Neural cell (in vitro differentiated cells): ENCODE results near the gene PDIA2. TPM values are rescaled to one million over a fixed set of nuclear protein-coding genes. Genes with fewer than 3 reads are reported as not detected.

Experiments
- H2AFZ ChIP-seq: fragments of 200-600, 300-800 bp; sonication (generic), shearing (Covaris generic); 2 replicates; pipeline ENCODE4 v1.6.0; 2014; ENCODE audit warnings: low read depth, mild to moderate bottlenecking, antibody characterized with exemption, low read length, moderate library complexity
- H3F3A ChIP-seq: fragments of 200-600 bp; shearing (Covaris generic); 2 replicates; pipeline ENCODE4 v1.6.1; 2016; ENCODE audit warnings: mild to moderate bottlenecking, moderate library complexity, mixed read lengths, antibody characterized with exemption, low read length; ENCODE audit not compliant: insufficient read depth, poor library complexity, severe bottlenecking
- H3K27ac ChIP-seq: fragments of 200-600, 300-800 bp; sonication (generic), shearing (Covaris generic); 2 replicates; pipeline ENCODE4 v1.5.1; 2014; ENCODE audit warnings: mild to moderate bottlenecking, low read length, moderate library complexity
- H3K27me3 ChIP-seq: fragments of 300-800, 200-600 bp; sonication (generic), shearing (Covaris generic); 2 replicates; pipeline ENCODE4 v1.6.0; 2014; ENCODE audit warnings: mild to moderate bottlenecking, low read depth, low read length, moderate library complexity; ENCODE audit not compliant: insufficient read depth
- H3K36me3 ChIP-seq: fragments of 300-800, 200-600 bp; sonication (generic), shearing (Covaris generic); 2 replicates; pipeline ENCODE4 v1.5.1; 2014; ENCODE audit warnings: mild to moderate bottlenecking, antibody characterized with exemption, low read length, moderate library complexity; ENCODE audit not compliant: insufficient read depth
- H3K4me2 ChIP-seq: fragments of 300-800, 200-600 bp; sonication (generic), shearing (Covaris generic); 2 replicates; pipeline ENCODE4 v1.6.0; 2014; ENCODE audit warnings: mild to moderate bottlenecking, low read length
- H3K4me3 ChIP-seq: fragments of 300-800, 200-600 bp; sonication (generic), shearing (Covaris generic); 2 replicates; pipeline ENCODE4 v1.5.1; 2014; ENCODE audit warnings: mild to moderate bottlenecking, low read length, moderate library complexity
- H3K79me2 ChIP-seq: fragments of 200-600 bp; shearing (Covaris generic); replicated peaks from 2 replicates; pipeline ENCODE4 v1.6.0; 2014; ENCODE audit warnings: mild to moderate bottlenecking, low read length, moderate library complexity; ENCODE audit not compliant: insufficient read depth
- H3K9ac ChIP-seq: fragments of 300-800, 200-600 bp; sonication (generic), shearing (Covaris generic); 2 replicates; pipeline ENCODE4 v1.6.1; 2016; ENCODE audit warnings: mild to moderate bottlenecking, low read length, mixed read lengths
- H3K9me2 ChIP-seq: fragments of 200-600 bp; shearing (Covaris generic); 2 replicates; pipeline ENCODE4 v1.6.1; 2016; ENCODE audit warnings: mild to moderate bottlenecking, low read length, mixed read lengths; ENCODE audit not compliant: insufficient read depth
- H3K9me3 ChIP-seq: fragments of 200-600, 300-800 bp; sonication (generic), shearing (Covaris generic); 2 replicates; pipeline ENCODE4 v1.6.1; 2016; ENCODE audit warnings: mild to moderate bottlenecking, mixed run types, low read length, moderate library complexity, mixed read lengths
- H4K20me1 ChIP-seq: fragments of 200-600 bp; shearing (Covaris generic); 2 replicates; pipeline ENCODE4 v1.6.1; 2016; ENCODE audit warnings: mild to moderate bottlenecking, mixed run types; ENCODE audit not compliant: insufficient read depth
- CTCF ChIP-seq: fragments of 450-650 bp; IDR thresholded peaks from 2 replicates; pipeline ENCODE4 v1.5.1; 2014; ENCODE audit warnings: antibody characterized with exemption, mild to moderate bottlenecking, moderate library complexity; ENCODE audit not compliant: poor library complexity, severe bottlenecking
- EP300 ChIP-seq: fragments of 450-650 bp; conservative IDR thresholded peaks from 2 replicates; pipeline ENCODE4 v1.6.1; 2014; ENCODE audit warnings: antibody characterized with exemption, mild to moderate bottlenecking, moderate library complexity; ENCODE audit not compliant: poor library complexity, severe bottlenecking
- EZH2 ChIP-seq: fragments of 200-600, 300-800 bp; shearing (Covaris generic), sonication (generic); IDR thresholded peaks from 2 replicates; pipeline ENCODE4 v1.6.1; 2014; ENCODE audit warnings: antibody characterized with exemption, low read length, borderline replicate concordance, mild to moderate bottlenecking; ENCODE audit not compliant: insufficient read depth, poor library complexity, severe bottlenecking
- MXI1 ChIP-seq: fragments of 450-650 bp; conservative IDR thresholded peaks from 2 replicates; pipeline ENCODE4 v1.6.1; 2014; ENCODE audit warnings: antibody characterized with exemption, mild to moderate bottlenecking; ENCODE audit not compliant: poor library complexity, severe bottlenecking
- POLR2AphosphoS5 ChIP-seq: IDR thresholded peaks from 2 replicates; pipeline ENCODE4 v1.6.1; 2012
- RAD21 ChIP-seq: fragments of 450-650 bp; conservative IDR thresholded peaks from 2 replicates; pipeline ENCODE4 v1.6.1; 2014; ENCODE audit warnings: antibody characterized with exemption, mild to moderate bottlenecking, moderate library complexity
- REST ChIP-seq: IDR thresholded peaks from 2 replicates; pipeline ENCODE4 v1.6.1; 2012; ENCODE audit warnings: borderline replicate concordance
- SMC3 ChIP-seq: fragments of 450-650 bp; conservative IDR thresholded peaks from 2 replicates; pipeline ENCODE4 v1.6.1; 2014; ENCODE audit warnings: antibody characterized with exemption, mild to moderate bottlenecking, moderate library complexity; ENCODE audit not compliant: poor library complexity
- TAF1 ChIP-seq: IDR thresholded peaks from 2 replicates; pipeline ENCODE4 v1.6.1; 2012; ENCODE audit warnings: low read depth
- polyA plus RNA-seq: library from polyadenylated mRNA; depleted of rRNA; stranded (reverse); fragments of >200 nt; gene quantifications from 2 replicates; pipeline ENCODE4 v1.2.3, GENCODE V29; 2014

PDIA2 gene
- polyA plus RNA-seq, 1 donor from 2014 or later: 109 TPM

- H3K27ac ChIP-seq: no peak overlapping the region
- TF ChIP-seq TAF1 (no peak), MXI1 (no peak), POLR2AphosphoS5 (no peak), REST (no peak), SMC3 (no peak), CTCF (no peak), EZH2 (no peak), RAD21 (no peak), EP300 (no peak)
Measured at GRCh38 chr16:296806-297510, 14.0 kb downstream of the PDIA2 start.

GRCh38 chr16:297832-298231 lies 14.9 kb downstream of the PDIA2 start:
- no peak overlapping the region for H3K4me3 ChIP-seq
- no peaks in the 10 kb centered on the region for H3K9me2 ChIP-seq
- no peaks in the 10 kb centered on the region for H3K27me3 ChIP-seq
- H2AFZ ChIP-seq: no peak overlapping the region
- no peaks in the 10 kb centered on the region for H4K20me1 ChIP-seq
- no peaks in the 10 kb centered on the region for H3F3A ChIP-seq
- H3K9ac ChIP-seq: no peak overlapping the region
- TF ChIP-seq REST (no peak), POLR2AphosphoS5 (no peak), CTCF (no peak), TAF1 (no peak), EZH2 (no peak)
- H3K36me3 ChIP-seq: no peaks in the 10 kb centered on the region
- no peak overlapping the region for H3K27ac ChIP-seq
- H3K4me2 ChIP-seq: no peak overlapping the region
- H3K79me2 ChIP-seq: no peaks in the 10 kb centered on the region
- no peaks in the 10 kb centered on the region for H3K9me3 ChIP-seq

More at GRCh38 chr16:296806-297510, 14.0 kb downstream of the PDIA2 start:
- H3K36me3 ChIP-seq: no peaks in the 10 kb centered on the region
- H3F3A ChIP-seq: no peaks in the 10 kb centered on the region
- H3K9me3 ChIP-seq: no peaks in the 10 kb centered on the region
- H3K4me2 ChIP-seq: no peak overlapping the region
- no peak overlapping the region for H3K9ac ChIP-seq
- no peaks in the 10 kb centered on the region for H3K79me2 ChIP-seq
- no peaks in the 10 kb centered on the region for H4K20me1 ChIP-seq
- H3K4me3 ChIP-seq: no peak overlapping the region
- H2AFZ ChIP-seq: no peak overlapping the region
- H3K9me2 ChIP-seq: no peaks in the 10 kb centered on the region
- H3K27me3 ChIP-seq: no peaks in the 10 kb centered on the region
